Activated naive CD4-positive, alpha-beta T cell treated with anti-CD3 and anti-CD28 coated beads, Interleukin-2, amount 10 ng/mL, durations not matched to agents 7 days and 5 days (primary cell): ENCODE data around the gene MSX1.

ENCODE experiments used
- CTCF ChIA-PET: fragments of 350-600 bp; sonication (Branson Sonifier 250); formaldehyde crosslinking; loops from one replicate; lab custom pipeline; 2021; ENCODE audit warnings: antibody characterized with exemption; lab: Charles Lee
- DNase-seq: peaks from one replicate; pipeline ENCODE4 v3.0.0-alpha.2; 2020
- H3K27ac Mint-ChIP-seq: one replicate; pipeline ENCODE4 v1.8.0; 2021; ENCODE audit warnings: mild to moderate bottlenecking, moderate library complexity, mixed read lengths
- H3K27me3 Mint-ChIP-seq: one replicate; pipeline ENCODE4 v1.8.0; 2021; ENCODE audit warnings: mild to moderate bottlenecking, mixed read lengths
- H3K36me3 Mint-ChIP-seq: one replicate; pipeline ENCODE4 v1.8.0; 2021; ENCODE audit warnings: mixed read lengths
- H3K4me1 Mint-ChIP-seq: one replicate; pipeline ENCODE4 v1.8.0; 2021; ENCODE audit warnings: mixed read lengths
- H3K4me3 Mint-ChIP-seq: one replicate; pipeline ENCODE4 v1.8.0; 2021; ENCODE audit warnings: mild to moderate bottlenecking, moderate library complexity, mixed read lengths
- H3K9me3 Mint-ChIP-seq: one replicate; pipeline ENCODE4 v1.8.0; 2021; ENCODE audit warnings: mixed read lengths

MSX1 gene

DNA sequence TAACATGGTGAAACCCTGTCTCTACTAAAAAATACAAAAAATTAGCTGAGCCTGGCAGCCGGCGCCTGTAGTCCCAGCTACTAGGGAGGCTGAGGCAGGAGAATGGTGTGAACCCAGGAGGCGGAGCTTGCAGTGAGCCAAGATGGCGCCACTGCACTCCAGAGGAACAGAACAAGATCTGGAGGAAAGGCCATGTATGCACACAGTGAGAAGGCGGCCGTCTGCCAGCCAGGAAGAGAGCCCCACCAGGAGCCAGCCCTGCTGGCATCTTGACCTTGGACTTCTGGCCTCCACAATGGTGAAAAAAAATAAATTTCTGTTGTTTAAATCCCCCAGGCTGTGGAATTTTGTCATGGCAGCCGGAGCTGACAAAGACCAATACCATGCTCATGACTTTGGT lies 28.2 kb upstream of the MSX1 start:
- no peak overlapping the region for H3K4me3 Mint-ChIP-seq
- CTCF ChIA-PET, result no interaction called here

DNA sequence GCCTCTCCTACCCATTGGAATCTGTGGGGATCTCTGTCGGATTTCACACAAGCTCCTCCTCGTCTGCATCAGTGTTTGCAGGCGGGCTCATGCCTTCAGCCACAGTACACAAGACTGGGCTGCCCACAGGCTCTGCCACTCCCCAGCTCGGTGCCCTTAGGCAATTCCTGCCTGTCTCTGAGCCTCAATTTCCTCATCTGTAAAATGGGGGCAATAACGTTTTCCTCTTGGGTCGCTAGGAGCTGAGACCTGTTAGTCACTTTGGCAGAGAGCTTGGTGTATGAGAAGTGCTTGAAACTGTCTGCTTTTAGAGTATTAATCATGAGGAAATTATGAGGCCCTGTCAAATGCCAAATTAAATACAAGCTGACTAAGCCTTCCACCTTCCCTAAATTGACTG lies 27.6 kb upstream of the MSX1 start:
- DNase-seq, result no peak
- H3K27me3 Mint-ChIP-seq, result no peaks in the 10 kb centered on the region
- H3K9me3 Mint-ChIP-seq, result peaks cover 4% of the 10 kb centered on the region
- H3K4me1 Mint-ChIP-seq, result no peaks in the 10 kb centered on the region
- no peak overlapping the region for H3K4me3 Mint-ChIP-seq
- H3K27ac Mint-ChIP-seq, result no peak overlapping the region
- H3K36me3 Mint-ChIP-seq, result peaks cover 1% of the 10 kb centered on the region
- CTCF ChIA-PET, result no interaction called here

More for the DNA sequence above, 28.2 kb upstream of the MSX1 start:
- Mint-ChIP-seq H3K9me3 (peaks cover 4% of the 10 kb centered on the region), H3K36me3 (peaks cover 1% of the 10 kb centered on the region), H3K4me1 (no peaks in the 10 kb centered on the region), H3K27ac (no peak overlapping the region), H3K27me3 (no peaks in the 10 kb centered on the region)
- no peak for DNase-seq

DNA sequence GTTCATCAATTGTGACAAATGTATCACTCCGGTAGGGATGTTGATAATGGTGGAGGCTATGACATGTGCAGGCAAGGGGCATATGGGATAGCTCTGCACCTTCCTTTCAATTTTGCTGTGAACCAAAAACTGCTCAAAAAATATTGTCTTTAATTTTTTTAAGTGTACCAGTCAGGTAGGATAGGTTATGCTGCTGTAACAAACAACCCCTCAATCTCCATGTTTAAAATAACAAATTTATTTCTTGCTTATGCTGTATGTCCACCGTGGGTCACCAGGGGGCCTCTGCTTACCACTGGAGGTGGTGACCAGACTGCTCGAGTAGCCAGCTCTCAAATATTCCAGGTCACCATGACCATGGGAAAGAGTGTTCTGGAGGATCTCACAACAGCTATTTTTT lies 23.4 kb upstream of the MSX1 start:
- Mint-ChIP-seq H3K27me3 (peaks cover 5% of the 10 kb centered on the region), H3K36me3 (peaks cover 1% of the 10 kb centered on the region), H3K9me3 (peaks cover 6% of the 10 kb centered on the region), H3K4me1 (no peaks in the 10 kb centered on the region), H3K4me3 (no peak overlapping the region), H3K27ac (no peak overlapping the region)
- CTCF ChIA-PET, result no interaction called here
- DNase-seq, result no peak

DNA sequence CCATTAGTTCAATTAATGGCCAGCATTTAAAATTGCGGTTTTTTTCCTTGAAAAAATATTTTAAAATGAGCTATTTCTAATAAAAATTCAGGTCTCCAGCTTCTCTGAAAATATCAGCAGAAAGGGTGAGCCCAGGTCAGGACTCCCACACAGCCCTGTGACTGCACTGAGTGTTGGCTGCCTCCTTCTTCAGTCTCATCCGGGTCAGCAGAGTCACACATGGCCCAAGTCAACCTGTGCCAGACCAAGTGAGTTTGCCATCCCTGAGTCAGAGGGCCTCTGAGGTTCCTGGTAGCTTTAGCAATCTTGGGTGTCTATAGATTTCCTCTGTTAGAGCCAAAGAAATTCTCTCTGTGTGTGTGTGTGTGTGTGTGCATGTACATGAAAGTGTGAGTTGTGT lies 22.1 kb upstream of the MSX1 start:
- no peak overlapping the region for H3K4me3 Mint-ChIP-seq
- CTCF ChIA-PET, result no interaction called here
- peaks cover 6% of the 10 kb centered on the region for H3K27me3 Mint-ChIP-seq
- no peak overlapping the region for H3K27ac Mint-ChIP-seq
- peaks cover 6% of the 10 kb centered on the region for H3K9me3 Mint-ChIP-seq
- no peak for DNase-seq
- no peaks in the 10 kb centered on the region for H3K4me1 Mint-ChIP-seq
- H3K36me3 Mint-ChIP-seq, result peaks cover 1% of the 10 kb centered on the region

DNA sequence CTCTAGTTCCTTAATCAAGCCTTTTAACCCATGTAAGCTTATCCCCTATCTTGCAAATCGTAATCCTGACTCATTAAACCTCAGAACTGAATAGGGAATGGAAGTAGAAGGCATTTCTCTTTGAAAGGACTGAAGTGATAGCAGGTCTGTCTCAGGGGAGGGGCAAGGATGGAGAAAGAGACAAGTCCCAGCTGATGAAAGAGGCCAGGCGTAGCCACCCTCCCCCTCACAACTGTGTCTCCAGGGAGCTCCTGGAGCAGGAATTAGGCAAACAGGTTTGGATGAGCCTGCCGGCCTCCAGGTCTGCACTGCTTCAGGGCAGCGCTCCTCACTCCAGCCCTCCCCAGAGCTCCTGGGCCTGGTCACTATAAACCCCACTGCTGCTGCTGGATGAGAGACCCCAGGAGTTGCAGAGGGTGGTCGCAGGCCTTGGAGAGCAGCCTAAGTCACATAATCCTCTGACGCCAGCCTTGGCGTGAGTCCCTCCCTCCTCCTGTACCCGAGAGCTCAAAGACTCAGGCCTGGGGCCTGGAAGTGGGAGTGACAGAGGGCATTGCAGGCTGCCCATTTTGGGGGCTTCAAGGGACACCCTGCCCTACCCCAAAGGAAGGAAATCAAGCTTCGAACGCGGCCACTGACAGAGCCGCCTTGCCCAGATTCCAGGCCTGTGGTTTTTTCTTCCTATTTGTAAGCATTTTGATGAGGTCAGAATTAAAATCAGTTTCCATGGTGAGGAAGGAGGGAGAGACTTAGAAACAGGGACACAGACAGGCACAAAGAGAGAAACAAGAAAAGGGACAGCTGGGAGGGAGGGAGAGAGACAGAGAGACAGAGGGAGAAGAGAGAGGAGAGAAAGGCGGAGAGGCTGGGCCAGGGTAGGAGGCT lies 21.2 kb upstream of the MSX1 start:
- Mint-ChIP-seq H3K9me3 (peaks cover 6% of the 10 kb centered on the region), H3K36me3 (peaks cover 1% of the 10 kb centered on the region), H3K27ac (no peak overlapping the region), H3K4me1 (no peaks in the 10 kb centered on the region), H3K27me3 (peaks cover 9% of the 10 kb centered on the region), H3K4me3 (no peak overlapping the region)
- CTCF ChIA-PET, result no interaction called here
- no peak for DNase-seq

DNA sequence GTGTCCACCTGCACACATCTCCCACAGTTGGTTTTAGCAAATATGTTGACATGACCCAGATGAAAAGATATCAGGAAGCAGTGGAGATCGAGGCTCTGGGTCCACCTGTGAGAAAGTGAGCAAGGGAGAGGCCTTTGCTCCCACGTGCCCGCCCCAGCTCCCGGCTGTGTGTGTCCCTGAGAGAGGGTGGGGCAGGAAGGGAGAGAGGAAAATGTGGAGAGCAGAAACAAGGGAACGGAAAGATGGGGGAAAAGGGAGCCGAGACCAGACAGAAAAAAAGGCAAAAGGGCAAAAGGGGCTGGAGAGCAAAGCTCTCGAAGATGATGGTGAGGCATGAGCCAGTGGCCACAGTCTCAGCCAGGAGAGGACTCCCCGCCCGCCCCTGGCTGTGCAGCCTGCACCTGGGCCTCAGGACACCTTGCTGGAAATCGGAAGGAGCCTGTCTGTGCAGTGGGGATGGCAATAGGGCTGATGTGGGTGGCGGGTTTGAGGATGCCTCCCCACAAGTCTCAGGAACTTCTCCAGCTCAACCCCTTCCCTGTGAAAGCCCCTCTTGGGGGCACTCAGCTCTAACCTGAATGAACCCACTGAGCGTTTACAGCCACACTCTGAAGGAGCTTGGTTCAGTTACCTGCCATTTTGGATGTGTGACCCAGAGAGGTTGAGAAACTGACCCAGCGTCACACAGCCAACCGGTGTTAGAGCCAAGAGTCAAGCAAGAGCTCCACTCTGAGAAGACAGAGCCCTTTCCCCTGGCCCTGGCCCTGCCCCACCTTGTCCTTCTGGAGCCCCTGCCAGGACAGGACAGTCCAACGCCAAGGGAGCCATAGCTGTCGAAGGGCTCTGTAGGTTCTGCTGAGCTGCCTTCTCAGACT lies 20.3 kb upstream of the MSX1 start:
- no peak overlapping the region for H3K4me3 Mint-ChIP-seq
- no peaks in the 10 kb centered on the region for H3K4me1 Mint-ChIP-seq
- CTCF ChIA-PET, result interaction anchor here (0.8 kb wide), 1 partner anchor 25 kb away, joined by 3 read pairs; no protein-coding TSS in a partner anchor
- H3K9me3 Mint-ChIP-seq, result peaks cover 6% of the 10 kb centered on the region
- H3K27me3 Mint-ChIP-seq, result peaks cover 9% of the 10 kb centered on the region
- DNase-seq, result no peak
- H3K36me3 Mint-ChIP-seq, result peaks cover 1% of the 10 kb centered on the region
- H3K27ac Mint-ChIP-seq, result no peak overlapping the region

DNA sequence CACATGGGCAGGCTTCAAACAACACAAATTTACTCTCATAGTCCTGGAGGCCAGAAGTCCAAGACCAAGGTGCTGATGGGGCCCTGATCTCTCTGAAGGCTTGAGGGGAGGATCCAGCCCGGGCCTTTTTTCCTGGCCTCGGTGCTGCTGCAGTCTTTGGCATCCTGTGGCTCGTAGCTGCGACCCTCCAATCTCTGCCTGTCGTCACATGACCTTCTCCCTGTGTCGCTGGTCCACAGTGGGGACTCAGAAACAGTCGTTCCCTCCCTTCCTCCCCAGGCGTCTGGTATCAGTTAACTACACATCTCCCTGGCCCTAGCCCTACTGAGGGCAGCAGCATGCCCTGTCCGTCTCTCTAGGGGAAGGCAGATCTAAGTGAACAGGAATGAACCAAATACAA lies 19.1 kb upstream of the MSX1 start:
- Mint-ChIP-seq H3K4me3 (no peak overlapping the region), H3K9me3 (peaks cover 3% of the 10 kb centered on the region)
- CTCF ChIA-PET, result no interaction called here

DNA sequence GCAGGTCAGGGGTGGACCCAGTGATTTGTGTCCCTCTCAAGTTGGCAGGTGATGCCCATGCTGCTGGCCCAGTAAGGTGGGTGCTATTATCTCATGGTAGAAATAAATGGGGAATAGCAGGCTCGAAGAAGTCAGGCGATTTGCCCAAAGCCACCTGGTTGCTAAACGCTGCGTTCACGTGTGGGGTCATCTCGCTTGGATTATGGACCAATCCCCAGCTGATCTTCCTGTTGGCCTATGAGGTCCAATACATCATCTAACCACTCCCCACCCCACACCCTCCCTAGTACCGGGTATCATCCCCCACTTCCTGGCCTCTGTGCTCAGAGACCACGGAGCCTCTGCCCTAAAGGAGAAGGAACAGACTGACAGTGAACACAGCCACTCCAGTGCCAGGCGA lies 18.3 kb upstream of the MSX1 start:
- H3K36me3 Mint-ChIP-seq, result no peaks in the 10 kb centered on the region
- H3K9me3 Mint-ChIP-seq, result peaks cover 3% of the 10 kb centered on the region
- CTCF ChIA-PET, result no interaction called here
- peaks cover 12% of the 10 kb centered on the region for H3K27me3 Mint-ChIP-seq
- no peak overlapping the region for H3K27ac Mint-ChIP-seq
- H3K4me1 Mint-ChIP-seq, result no peaks in the 10 kb centered on the region
- no peak for DNase-seq
- no peak overlapping the region for H3K4me3 Mint-ChIP-seq

More for the DNA sequence above, 19.1 kb upstream of the MSX1 start:
- no peaks in the 10 kb centered on the region for H3K36me3 Mint-ChIP-seq
- H3K27ac Mint-ChIP-seq, result no peak overlapping the region
- DNase-seq, result no peak
- H3K4me1 Mint-ChIP-seq, result no peaks in the 10 kb centered on the region
- H3K27me3 Mint-ChIP-seq, result peaks cover 12% of the 10 kb centered on the region

DNA sequence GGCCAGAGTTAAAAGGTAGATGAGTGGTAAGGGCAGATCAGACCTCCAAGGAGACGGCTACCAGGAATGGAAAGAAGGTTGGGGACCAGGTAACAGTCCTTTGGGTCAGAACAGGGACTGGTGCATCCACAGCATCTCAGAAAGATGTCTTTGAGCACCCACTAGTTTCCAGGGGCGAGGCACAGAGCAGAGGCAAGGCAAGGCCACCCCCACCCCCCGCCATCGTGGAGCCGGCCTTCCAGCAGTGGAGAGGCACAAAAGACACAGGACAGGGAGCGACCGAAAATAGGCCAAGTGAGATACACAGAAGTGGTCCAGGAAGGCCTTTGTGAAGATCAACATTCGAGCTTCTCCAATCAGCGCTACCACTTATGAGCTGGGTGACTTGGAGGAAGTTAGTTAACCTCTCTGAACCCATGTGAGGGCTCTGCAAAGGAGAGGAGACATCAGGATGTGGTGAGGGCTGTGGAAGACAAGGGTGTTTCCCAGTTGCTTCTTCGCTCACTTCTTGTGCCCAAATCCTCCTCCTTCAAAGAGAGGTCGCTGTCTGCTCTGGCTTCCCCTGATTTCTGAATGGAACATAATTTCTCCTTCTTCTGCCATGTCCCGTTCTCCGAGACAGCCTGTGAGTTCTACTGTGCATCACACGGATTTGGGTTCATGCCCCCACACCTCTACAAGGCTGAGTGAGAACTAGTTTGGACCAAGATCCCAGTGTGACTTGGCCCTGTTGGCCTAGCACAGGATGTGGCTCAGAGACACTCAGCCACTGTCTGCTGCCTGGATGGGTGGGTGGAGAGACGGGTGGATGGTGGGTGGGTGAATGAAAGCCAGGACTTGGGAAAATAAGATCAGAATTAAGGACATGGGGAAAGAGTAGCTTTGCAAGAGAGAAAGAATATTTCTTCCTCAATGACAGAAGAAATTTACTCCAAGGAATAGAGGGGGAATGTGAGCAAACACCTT lies 16.7 kb upstream of the MSX1 start:
- CTCF ChIA-PET, result no interaction called here
- no peaks in the 10 kb centered on the region for H3K9me3 Mint-ChIP-seq
- no peaks in the 10 kb centered on the region for H3K36me3 Mint-ChIP-seq
- no peak overlapping the region for H3K4me3 Mint-ChIP-seq
- H3K4me1 Mint-ChIP-seq, result no peaks in the 10 kb centered on the region
- no peak for DNase-seq
- peaks cover 15% of the 10 kb centered on the region for H3K27me3 Mint-ChIP-seq
- no peak overlapping the region for H3K27ac Mint-ChIP-seq

DNA sequence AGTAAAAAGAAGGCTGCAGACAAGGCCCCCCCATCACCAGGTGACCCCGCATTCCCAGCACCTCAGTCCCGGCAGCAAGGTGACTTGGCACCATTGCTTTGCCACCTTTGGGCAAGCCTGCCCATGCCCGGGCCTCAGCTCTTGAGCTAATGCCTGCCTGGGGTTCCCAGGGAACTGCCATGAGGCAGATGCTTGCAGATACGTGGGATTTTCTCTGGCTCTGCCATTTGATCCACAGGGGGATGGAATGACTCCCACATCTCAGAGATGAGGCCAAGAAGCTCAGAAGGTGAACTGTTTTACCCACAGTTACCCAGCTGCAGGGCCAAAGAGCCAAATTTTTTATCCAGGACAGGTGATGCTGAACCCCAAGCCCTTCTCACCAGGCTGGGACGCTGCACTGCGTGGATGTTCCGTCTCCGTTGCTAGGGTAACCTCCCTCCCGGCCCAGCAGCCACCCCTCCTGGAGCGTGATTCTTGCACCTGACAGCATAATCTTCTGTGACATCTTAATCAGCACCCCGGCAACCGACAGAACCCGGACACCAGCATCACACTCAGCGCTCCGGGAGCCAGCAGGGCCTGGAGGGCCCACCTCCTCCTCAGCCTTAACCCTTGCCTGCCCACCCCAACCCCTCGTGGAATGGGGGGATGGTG lies 15.7 kb upstream of the MSX1 start:
- Mint-ChIP-seq H3K27ac (no peak overlapping the region), H3K27me3 (peaks cover 17% of the 10 kb centered on the region), H3K36me3 (no peaks in the 10 kb centered on the region), H3K4me1 (no peaks in the 10 kb centered on the region), H3K9me3 (no peaks in the 10 kb centered on the region), H3K4me3 (no peak overlapping the region)
- DNase-seq, result no peak
- CTCF ChIA-PET, result no interaction called here

DNA sequence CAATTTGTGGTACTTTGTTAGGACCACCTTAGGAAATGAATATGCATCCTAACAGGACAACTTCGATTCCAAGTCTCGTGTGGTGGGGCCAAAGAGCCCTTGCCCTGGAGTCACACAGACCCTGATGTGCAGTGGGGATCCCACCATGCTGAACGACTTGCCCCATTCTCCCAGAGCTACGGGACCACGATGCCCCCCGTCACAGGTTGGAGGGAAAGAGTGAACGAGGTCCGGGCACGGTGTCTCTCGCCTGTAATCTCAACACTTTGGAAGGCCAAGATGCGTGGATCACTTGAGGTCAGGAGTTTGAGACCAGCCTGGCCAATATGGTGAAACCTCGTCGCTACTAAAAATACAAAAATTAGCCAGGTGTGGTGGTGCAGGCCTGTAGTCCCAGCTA lies 14.4 kb upstream of the MSX1 start:
- no peak overlapping the region for H3K4me3 Mint-ChIP-seq
- H3K27me3 Mint-ChIP-seq, result peaks cover 21% of the 10 kb centered on the region
- H3K4me1 Mint-ChIP-seq, result no peaks in the 10 kb centered on the region
- H3K36me3 Mint-ChIP-seq, result no peaks in the 10 kb centered on the region
- H3K27ac Mint-ChIP-seq, result no peak overlapping the region
- no peak for DNase-seq
- CTCF ChIA-PET, result no interaction called here
- H3K9me3 Mint-ChIP-seq, result no peaks in the 10 kb centered on the region

DNA sequence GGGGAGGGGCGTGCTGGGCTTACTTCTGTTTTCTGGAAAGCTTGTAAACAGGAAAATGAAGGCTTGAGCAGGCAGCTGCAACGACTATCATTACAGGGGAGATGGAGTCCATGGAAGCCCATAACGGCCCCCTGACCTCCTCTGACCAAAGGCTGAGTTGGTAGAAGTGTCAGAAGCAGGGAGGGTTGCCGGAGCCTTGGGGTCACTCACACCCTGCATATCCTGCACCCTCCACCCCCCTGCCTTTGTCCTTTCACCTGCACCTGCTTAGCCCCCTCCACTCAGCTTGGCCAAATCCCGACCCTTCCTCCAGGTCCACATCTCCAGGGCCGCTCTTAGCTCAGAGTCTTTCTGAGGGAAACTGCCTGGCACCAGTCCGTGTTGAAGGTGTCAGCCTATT lies 12.5 kb upstream of the MSX1 start:
- H3K9me3 Mint-ChIP-seq, result no peaks in the 10 kb centered on the region
- H3K4me3 Mint-ChIP-seq, result no peak overlapping the region
- no peaks in the 10 kb centered on the region for H3K36me3 Mint-ChIP-seq
- H3K4me1 Mint-ChIP-seq, result no peaks in the 10 kb centered on the region
- DNase-seq, result no peak
- CTCF ChIA-PET, result no interaction called here
- H3K27ac Mint-ChIP-seq, result no peak overlapping the region
- H3K27me3 Mint-ChIP-seq, result peaks cover 39% of the 10 kb centered on the region

DNA sequence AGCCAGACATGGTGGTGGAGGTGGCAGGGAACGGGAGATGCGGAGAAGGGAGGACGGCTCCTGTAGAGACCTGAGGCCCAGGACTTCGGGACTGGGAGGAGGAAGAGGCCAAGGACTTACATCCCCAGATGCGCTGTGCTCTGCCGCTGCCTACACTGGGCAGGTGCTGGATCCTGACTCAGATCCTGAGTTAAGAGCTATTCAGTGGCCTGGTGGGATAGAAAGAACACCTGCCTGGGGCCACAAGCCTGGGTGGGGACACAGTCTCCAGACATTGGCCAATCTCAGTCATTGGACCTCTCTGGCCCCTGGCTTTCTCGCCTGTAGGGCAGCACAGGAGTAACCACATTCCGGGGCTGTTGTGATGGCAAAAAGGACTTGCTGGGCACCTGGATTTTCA lies 10.9 kb upstream of the MSX1 start:
- CTCF ChIA-PET, result no interaction called here
- peaks cover 9% of the 10 kb centered on the region for H3K4me1 Mint-ChIP-seq
- no peak for DNase-seq
- H3K36me3 Mint-ChIP-seq, result peaks cover 3% of the 10 kb centered on the region
- H3K27ac Mint-ChIP-seq, result no peak overlapping the region
- peaks cover 50% of the 10 kb centered on the region for H3K27me3 Mint-ChIP-seq
- H3K4me3 Mint-ChIP-seq, result no peak overlapping the region
- no peaks in the 10 kb centered on the region for H3K9me3 Mint-ChIP-seq
